ENCODE measurements around the gene PTPRD. TPM values are rescaled to one million over a fixed set of nuclear protein-coding genes. Genes with fewer than 3 reads are reported as not detected.

Gene PTPRD
- total RNA-seq, 1 experiment from 2014 or later = 70.1 TPM

GRCh38 chr9:9913276-9913832 is 699.4 kb downstream of the PTPRD start:
- H3K9me3 Mint-ChIP-seq (ENCODE audit: unreplicated experiment) = no peaks in the 10 kb centered on the region
- no peaks in the 10 kb centered on the region for H3K36me3 Mint-ChIP-seq (ENCODE audit: insufficient read depth, unreplicated experiment)
- intact Hi-C loops (cut with micrococcal nuclease; ENCODE audit: unreplicated experiment) = no loop called here
- no peak overlapping the region for H3K4me3 Mint-ChIP-seq (ENCODE audit: unreplicated experiment)
- H3K4me3 ChIP-seq (ENCODE audit: low read depth, low read length) = no peak overlapping the region
- no peak for DNase-seq
- H3K9me3 ChIP-seq = no peaks in the 10 kb centered on the region
- H3K36me3 ChIP-seq (ENCODE audit: control insufficient read depth, insufficient read depth, low read length) = no peaks in the 10 kb centered on the region
- no peaks in the 10 kb centered on the region for H3K27me3 ChIP-seq (replicated peaks; ENCODE audit: control insufficient read depth, insufficient read depth, low read length)
- CTCF ChIA-PET = interaction anchor here (0.7 kb wide), 1 partner anchor 29 kb away, joined by 3 read pairs; no protein-coding TSS in a partner anchor
- BruUV-seq (replicated peaks) = no TSS peak
- H3K4me1 ChIP-seq = no peaks in the 10 kb centered on the region
- TF ChIP-seq CTCF (IDR thresholded peaks at IDR 0.05; ENCODE audit: insufficient read depth in 1 of 2, low read depth in 1 of 2, low read length in 1 of 2, severe bottlenecking in 1 of 2, unreplicated experiment in 1 of 2) = no peak
- no peaks in the 10 kb centered on the region for H3K4me1 Mint-ChIP-seq (ENCODE audit: low read depth, unreplicated experiment)
- no peak overlapping the region for H3K27ac Mint-ChIP-seq (ENCODE audit: unreplicated experiment)
- no peaks in the 10 kb centered on the region for H3K27me3 Mint-ChIP-seq (ENCODE audit: insufficient read depth, unreplicated experiment)
- POLR2A ChIA-PET = no interaction called here

- no TSS peak for BruUV-seq (replicated peaks)
- H3K27ac Mint-ChIP-seq (ENCODE audit: unreplicated experiment) = no peak overlapping the region
These were observed 700.3 kb downstream of the PTPRD start for GRCh38 chr9:9912459-9912858.

GRCh38 chr9:9905736-9906135 is 707.1 kb downstream of the PTPRD start:
- H3K4me3 Mint-ChIP-seq (ENCODE audit: unreplicated experiment) = no peak overlapping the region
- H3K27ac Mint-ChIP-seq (ENCODE audit: unreplicated experiment) = no peak overlapping the region
- H3K9me3 ChIP-seq = no peaks in the 10 kb centered on the region
- no peaks in the 10 kb centered on the region for H3K4me1 Mint-ChIP-seq (ENCODE audit: low read depth, unreplicated experiment)
- no TSS peak for BruUV-seq (replicated peaks)
- no peaks in the 10 kb centered on the region for H3K36me3 Mint-ChIP-seq (ENCODE audit: insufficient read depth, unreplicated experiment)
- no peaks in the 10 kb centered on the region for H3K9me3 Mint-ChIP-seq (ENCODE audit: unreplicated experiment)
- no peaks in the 10 kb centered on the region for H3K27me3 Mint-ChIP-seq (ENCODE audit: insufficient read depth, unreplicated experiment)
- intact Hi-C loops (cut with micrococcal nuclease; ENCODE audit: unreplicated experiment) = no loop called here
- ChIA-PET POLR2A (no interaction called here), CTCF (no interaction called here)
- DNase-seq = no peak
- no peak for TF ChIP-seq CTCF (IDR thresholded peaks at IDR 0.05; ENCODE audit: insufficient read depth in 1 of 2, low read depth in 1 of 2, low read length in 1 of 2, severe bottlenecking in 1 of 2, unreplicated experiment in 1 of 2)
- no peaks in the 10 kb centered on the region for H3K36me3 ChIP-seq (ENCODE audit: control insufficient read depth, insufficient read depth, low read length)
- no peaks in the 10 kb centered on the region for H3K27me3 ChIP-seq (replicated peaks; ENCODE audit: control insufficient read depth, insufficient read depth, low read length)
- H3K4me3 ChIP-seq (ENCODE audit: low read depth, low read length) = no peak overlapping the region
- no peaks in the 10 kb centered on the region for H3K4me1 ChIP-seq

More at GRCh38 chr9:9912459-9912858, 700.3 kb downstream of the PTPRD start:
- H3K36me3 Mint-ChIP-seq (ENCODE audit: insufficient read depth, unreplicated experiment) = no peaks in the 10 kb centered on the region
- Histone ChIP-seq H3K4me1 (no peaks in the 10 kb centered on the region), H3K9me3 (no peaks in the 10 kb centered on the region), H3K4me3 (ENCODE audit: low read depth, low read length) (no peak overlapping the region), H3K36me3 (ENCODE audit: control insufficient read depth, insufficient read depth, low read length) (no peaks in the 10 kb centered on the region), H3K27me3 (replicated peaks; ENCODE audit: control insufficient read depth, insufficient read depth, low read length) (no peaks in the 10 kb centered on the region)
- H3K9me3 Mint-ChIP-seq (ENCODE audit: unreplicated experiment) = no peaks in the 10 kb centered on the region
- TF ChIP-seq CTCF (IDR thresholded peaks at IDR 0.05; ENCODE audit: insufficient read depth in 1 of 2, low read depth in 1 of 2, low read length in 1 of 2, severe bottlenecking in 1 of 2, unreplicated experiment in 1 of 2) = no peak
- no peak overlapping the region for H3K4me3 Mint-ChIP-seq (ENCODE audit: unreplicated experiment)
- ChIA-PET POLR2A (no interaction called here), CTCF (no interaction called here)
- no peaks in the 10 kb centered on the region for H3K4me1 Mint-ChIP-seq (ENCODE audit: low read depth, unreplicated experiment)
- intact Hi-C loops (cut with micrococcal nuclease; ENCODE audit: unreplicated experiment) = no loop called here
- H3K27me3 Mint-ChIP-seq (ENCODE audit: insufficient read depth, unreplicated experiment) = no peaks in the 10 kb centered on the region
- DNase-seq = no peak
